ENCODE results near the gene NUP50.

NUP50 gene

DNA sequence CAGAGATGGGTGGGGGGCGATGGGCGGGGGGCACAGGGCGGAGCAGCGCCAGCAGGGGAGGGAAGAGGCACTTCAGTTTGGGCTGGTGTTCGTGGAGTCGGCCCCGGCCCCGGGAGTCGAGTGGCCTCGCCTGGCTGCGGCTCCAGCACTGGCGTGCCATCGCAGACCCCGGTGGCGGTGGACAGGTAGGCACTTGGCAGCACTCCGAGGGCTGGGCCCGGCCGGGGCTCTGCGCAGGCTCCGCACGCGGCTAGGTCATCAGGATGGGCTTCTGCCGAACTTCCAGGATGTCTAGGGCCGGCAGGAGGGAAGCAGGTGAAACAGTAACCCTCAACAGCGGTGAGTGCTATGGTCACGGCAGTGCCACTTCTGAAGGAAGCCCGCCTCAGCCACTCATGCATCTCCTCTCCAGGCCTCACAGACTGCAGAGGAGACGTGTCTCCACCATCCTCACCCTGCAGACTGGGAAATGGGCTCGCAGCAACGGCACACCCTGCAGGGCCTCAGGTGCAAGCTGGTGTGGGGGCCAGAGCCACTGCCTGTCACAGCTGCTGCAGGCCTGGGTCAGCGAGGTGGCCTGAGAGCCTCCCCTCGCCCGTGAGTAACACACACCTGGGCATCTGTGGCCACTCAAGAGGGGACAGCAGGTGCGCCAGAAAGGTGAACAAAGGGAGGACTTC, 33.3 kb downstream of the NUP50 start:
- no peak for DNase-seq

DNA sequence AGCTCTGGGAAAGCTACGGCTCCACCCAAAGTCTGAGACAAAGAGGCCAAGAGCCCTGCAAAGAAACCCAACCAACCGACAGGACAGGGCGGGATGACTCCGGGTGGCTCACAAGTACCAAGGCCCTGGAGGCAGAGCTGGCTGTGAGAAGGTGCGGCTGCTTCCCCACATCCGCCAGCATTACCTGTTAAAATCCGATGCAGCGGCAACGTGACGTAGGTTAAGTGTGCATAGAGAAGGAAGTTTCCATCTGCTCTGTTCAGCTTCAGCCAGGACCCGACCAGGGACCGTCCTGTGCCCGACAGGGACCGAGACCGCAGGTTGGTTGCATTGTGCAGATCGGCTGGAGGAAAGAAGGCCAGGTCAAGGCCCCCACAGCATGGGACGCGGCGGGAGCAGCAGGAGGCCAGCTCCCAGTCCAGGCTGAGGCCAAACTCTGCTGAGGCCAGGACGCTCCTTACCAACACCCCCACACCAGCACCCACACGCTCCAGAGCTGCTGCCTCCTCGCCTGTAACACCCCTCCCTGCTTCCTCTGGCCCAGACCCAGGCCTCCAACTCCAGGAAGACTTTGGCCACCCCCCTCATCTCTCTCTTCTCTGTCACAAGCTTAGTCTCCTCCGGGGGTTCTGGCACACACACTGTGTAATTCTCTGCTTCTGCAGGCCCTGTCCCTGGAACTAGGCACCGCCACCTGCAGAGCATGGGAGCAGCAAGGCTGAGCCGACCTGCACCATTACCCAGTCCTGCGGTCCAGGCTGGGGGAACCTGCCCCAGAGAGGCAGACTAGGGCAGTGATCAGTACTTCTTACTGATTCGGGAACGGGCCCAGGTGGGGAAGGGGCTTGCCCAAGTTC, 34.1 kb downstream of the NUP50 start:
- no peak for DNase-seq

DNA sequence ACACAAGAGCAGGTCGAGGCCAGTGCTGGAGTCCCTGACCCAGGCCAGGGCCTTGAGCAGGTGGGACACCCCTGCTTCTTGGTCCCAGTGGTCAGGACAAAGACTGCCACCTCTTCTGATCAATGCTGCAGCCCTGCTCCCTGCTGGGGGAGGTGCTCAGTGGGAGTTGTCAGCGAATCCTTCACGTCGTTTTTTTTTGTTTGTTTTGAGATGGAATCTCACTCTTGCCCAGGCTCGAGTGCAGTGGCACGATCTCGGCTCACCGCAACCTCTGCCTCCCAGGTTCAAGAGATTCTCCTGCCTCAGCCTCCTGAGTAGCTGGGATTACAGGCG, 34.7 kb downstream of the NUP50 start:
- DNase-seq = no peak

DNA sequence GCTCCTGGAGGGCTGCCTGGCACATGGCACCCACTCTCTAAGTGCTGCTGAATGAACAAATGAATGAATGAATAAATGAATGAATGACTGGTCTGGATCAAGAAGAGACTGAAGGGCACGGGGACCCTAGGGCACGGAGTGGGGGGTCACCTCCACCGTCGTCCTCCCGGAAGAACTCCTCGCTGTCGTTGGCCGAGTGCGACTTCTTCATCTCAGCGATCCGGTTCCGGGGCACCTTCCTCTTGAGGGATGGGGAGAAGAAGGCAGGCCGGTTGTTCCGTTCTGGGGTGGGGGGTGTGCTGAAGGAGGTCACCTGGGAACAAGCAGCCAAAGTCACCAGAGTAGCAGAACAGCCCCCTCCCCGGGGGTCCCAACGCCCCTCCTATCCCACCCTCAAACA, 36.0 kb downstream of the NUP50 start:
- no peak for DNase-seq

DNA sequence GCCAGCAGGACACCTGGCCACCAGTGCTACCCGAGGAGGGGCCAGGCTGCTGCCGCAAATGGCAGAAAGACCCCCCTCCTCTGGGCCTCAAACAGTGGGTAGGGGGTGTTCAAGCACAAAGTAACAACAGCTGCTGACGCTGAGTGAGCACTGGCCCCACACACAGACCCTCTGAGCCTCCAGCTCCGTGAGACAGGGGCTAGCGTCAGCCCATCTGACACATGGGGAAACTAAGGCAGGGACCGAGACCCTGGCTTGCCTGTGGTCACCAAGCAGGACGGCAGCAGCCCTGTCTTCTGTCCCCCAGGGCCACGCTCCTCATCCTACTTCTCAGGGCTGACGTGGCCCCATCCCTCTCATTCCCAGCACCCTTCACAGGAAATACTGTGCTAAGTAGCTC, 36.5 kb downstream of the NUP50 start:
- DNase-seq = no peak

DNA sequence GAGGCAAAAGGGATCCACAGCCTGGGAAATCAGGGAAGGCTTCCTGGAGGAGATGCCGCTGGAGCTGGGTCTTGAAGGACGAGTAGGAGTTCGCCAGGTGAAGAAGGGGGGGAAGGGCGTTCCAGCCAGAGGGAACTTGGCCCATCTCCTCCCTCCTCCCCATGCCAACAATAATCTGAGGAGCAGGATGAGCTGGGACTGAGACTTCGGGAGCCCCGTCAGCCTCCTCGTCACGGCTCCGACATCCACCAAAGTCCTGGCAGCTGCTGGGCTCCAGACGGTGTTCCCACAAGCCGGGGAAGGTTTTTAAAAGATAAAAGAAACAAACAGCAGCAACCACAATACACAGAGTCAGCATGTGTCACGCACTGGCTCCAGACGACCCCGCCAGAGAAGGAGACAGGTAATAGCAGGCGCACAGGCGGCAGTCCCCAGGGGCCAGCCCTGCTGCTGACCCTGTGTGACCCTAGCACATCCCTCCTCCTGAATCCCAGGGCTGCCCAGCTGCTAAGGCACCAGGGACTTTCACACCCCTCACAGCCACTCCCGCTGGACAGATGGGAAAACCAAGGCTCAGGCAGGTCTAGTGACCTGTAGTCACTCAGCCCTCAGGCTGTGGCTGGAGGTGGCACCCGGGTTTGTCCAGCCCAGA, 37.3 kb downstream of the NUP50 start:
- peak; percentile 30 for DNase-seq

DNA sequence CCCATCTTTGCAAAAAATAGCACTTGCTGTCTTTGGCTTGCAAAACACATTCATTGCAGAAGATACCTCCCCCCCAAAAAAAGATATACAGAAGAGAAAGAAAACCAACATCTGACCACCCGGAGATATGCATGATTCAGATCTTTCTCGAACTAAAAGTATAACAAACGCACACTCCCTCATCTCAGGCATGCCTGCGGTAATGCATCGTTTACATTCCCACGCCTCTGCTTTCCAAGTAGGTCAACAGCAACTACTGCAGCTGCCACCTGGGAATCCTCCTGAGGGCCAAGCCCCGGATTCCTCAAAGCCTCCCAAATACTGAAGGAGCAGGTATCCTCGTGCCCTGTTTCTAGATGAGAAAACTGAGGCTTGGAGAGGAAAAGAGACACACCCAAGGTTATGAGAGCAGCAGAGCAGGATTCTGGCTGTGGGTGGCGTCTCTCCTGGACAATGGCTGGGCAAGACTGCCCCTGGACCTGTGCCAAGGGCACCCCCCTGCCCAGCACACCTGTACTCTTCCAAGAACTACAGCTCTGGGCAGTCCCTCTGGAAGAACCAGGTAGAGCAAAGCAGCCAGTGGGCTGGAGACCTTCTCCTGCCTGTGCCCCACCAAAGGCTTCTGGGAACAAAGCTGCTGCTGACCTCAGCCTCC, 38.1 kb downstream of the NUP50 start:
- DNase-seq = no peak

DNA sequence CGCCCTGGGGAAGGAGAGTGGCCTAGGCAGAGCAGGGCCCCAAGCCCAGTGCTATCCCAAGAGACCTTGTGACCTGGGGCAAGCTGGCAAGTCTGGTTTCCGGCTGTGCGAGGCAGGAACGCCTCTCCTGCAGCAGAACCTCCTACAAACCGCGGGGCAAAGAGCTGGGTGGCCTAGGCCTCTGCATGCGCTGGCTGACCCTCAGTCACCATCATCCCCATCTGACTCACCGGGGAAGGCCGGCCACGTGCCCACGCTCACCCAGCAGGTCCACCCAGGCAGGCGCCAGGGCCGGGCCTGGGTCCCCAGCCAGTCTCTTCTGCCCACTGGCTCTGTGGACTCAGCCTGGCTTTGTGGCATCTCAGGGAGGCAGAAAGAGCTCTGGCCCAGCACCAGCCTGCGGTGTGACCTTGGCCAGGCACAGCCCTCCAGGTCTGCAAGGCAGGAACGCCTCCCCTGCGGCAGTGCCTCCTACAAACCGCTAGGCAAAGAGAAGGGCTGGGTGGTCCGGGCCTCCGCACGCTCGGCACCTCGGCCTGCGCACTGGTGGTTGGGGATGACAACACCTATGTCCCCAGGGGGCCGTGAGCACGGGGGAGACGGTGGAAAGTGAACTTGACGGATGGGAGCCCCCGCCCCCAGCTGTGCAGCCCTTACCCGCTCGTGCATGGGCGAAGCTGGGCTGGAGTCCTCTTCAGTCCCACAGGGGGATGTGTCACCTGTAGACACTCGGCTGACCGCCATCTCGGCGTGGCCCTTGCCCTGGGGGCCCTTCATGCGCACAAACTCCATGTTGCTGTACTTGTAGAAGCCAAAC, 38.8 kb downstream of the NUP50 start:
- DNase-seq = no peak

DNA sequence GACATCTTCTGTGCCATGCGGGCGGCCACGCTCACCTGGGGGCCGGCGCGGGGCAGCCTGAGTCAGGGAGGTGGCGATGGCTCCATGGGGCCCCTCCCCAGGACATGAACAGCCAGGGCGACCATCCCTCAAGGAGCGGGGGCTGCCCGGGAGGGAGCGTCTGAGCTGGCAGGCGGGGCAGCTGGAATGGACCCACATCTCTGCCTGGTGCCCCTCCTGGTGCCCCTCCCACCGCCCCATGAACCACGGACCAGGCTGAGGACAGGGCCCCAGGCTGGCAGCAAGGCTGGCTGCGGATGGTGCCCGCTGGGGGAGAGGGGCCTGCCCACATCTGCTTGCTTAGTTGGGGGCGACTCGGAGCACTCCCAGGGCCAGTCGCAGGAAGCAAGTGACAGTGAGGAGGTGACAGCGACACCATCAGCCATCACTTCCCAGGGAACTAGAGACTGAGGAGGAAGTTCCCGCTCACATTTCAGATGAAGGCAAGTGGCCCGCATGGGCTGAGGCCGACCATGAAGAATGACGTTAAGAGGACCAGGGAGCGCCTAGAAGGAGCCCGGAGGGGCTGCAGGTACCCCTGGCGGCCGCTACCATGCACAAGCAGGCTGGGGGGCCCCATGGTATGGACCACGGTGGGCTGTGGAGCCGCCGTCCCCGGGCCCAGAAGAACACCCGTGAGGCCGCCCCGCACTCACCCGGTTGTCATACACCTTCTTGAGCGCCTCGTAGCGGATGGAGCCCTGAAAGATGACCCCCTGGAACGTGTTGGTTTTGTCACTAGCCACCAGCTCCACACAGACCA, 39.6 kb downstream of the NUP50 start:
- DNase-seq = no peak

DNA sequence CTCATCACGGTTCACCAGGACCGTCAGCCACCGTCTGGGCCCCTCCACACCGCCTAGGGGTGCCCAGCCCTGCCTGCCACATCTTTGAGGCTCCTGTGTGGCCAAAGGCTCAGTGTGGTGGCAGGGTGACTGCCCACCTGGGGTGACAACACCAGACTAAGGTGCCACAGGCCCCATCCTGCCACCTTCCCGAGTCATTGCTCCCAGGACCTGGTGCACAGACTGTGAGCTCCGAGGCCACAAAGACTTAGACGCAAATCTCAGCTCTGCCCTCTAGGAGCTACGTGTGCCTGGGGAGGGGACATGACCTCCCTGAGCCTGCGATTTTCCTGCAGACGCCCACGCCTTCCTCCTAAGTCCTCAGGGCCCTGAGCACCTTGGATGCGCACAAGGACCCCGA, 40.5 kb downstream of the NUP50 start:
- no peak for DNase-seq

DNA sequence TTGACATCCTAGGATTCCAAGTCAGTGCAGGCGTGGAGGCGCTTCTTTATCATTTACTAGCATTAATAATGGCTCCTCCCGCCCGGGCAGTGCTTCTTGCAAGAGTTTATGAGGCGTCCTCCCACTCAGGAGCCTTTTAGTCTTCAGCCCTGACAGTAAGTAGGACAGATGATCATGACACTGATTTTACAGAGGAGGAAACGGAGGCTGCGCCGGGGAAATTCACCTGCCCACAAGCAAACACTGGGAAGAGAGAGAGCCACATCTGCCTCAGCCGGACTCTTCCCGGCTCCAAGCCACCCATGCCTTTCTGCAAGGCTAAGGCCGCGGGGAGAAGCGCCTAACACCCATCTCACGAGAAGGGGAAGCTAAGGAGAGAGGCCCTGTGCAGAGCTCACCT, 41.1 kb downstream of the NUP50 start:
- no peak for DNase-seq

DNA sequence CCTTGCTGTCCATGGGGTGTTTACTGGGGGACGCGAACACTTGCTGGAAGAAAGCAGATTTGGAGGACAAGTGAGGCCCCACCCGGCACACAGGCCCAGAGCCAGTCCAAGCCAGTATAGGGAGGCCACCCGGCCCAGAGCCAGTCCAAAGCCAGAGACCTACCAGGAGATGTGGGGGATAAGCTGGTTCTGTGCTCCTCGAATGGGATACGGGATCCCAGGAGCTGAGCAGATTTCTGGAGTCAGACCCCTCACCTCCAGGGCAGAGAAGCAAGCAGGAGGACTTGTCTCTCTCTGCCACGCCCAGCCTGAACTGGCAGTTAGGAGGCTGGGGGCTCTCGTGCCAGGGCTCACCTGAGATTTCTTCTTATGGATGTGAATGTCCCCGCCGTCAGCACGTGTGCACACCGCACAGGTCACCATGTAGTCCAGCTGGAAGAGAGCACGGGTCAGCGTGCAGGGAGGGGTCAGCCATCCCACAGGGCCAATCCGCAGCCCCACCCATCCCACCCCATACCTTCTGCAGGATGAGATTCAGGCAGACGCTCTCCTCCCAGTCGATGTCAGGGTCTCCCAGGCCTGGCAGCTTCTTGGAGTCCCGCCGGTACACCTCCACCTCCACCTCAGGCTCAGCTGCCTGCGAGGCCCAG, 41.7 kb downstream of the NUP50 start:
- no peak for DNase-seq

DNA sequence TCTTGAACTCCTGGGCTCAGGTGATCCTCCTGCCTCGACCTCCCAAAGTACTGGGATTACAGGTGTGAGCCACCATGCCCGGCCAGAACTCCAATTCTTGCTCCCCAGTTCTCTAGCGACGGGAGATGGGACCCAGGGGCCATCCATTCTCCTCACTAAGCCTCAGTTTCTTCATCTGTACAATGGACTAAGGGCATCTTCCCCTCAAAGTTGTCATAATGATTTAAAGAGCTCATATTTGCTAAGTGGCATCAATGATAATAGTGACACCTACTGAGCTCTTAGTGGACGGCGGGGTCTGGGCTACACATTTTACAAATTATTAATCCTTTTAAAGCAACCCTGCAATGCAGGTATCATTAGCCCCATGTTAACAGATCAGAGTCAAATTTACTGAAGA, 42.5 kb downstream of the NUP50 start:
- DNase-seq = no peak

DNA sequence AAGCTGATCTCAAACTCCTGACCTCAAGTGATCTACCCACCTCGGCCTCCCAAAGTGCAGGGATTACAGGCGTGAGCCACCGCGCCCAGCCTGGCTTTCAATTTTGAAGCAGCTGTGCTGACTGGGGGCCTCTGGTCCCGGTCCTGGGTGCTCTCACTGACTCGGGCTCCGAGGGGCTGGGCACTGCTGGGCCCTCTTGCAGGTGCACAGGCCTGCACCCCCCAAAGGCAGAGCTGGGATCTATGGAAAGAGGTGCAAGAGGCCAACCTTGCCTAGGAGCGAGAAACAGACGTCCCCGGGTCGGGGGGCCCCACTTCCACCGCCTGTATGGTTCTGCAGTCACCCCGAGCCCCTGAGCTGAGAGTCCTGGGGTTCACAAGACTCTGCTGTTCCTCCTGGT, 43.8 kb downstream of the NUP50 start:
- DNase-seq = no peak

DNA sequence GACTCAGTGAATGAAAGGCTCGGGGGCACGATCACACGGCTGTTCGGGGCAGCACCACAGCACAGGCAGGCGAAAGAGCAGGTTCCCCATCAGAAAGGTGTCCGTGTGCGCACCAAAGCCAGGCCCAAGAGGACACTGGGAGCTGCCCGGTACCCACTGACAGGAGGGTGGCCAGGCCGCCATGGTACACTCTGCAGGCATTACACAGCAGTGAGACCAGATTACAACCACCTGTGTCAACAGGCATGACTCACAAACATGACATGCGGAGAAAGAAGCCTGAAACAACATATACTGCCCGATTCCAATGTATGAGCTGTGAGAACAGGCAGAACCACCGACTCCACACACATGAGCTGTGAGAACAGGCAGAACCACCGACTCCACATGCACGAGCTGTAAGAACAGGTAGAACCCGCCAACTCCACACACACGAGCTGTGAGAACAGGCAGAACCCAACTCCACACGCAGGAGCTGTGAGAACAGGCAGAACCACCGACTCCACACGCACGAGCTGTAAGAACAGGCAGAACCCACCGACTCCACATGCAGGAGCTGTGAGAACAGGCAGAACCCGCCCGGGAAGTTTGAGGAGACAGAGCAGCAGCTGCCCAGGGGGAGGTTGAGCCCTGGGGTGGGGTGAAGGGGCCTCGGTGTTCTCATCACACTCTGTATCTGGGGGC, 44.4 kb downstream of the NUP50 start:
- DNase-seq = no peak

DNA sequence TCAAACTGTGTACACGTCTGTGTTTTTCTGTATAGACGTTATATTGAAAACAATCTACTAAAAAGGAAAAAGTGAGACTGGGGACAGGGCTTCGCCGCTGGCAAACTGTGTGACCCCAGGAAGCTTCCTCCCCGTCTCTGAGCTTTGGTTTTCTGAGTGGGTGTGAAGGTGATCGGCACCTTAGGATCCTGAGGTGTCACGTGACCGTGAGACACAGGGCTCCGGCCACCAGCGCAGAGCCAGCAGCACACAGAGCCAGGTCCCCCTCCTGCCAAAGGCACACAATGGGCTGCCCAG, 44.9 kb downstream of the NUP50 start:
- DNase-seq = no peak

DNA sequence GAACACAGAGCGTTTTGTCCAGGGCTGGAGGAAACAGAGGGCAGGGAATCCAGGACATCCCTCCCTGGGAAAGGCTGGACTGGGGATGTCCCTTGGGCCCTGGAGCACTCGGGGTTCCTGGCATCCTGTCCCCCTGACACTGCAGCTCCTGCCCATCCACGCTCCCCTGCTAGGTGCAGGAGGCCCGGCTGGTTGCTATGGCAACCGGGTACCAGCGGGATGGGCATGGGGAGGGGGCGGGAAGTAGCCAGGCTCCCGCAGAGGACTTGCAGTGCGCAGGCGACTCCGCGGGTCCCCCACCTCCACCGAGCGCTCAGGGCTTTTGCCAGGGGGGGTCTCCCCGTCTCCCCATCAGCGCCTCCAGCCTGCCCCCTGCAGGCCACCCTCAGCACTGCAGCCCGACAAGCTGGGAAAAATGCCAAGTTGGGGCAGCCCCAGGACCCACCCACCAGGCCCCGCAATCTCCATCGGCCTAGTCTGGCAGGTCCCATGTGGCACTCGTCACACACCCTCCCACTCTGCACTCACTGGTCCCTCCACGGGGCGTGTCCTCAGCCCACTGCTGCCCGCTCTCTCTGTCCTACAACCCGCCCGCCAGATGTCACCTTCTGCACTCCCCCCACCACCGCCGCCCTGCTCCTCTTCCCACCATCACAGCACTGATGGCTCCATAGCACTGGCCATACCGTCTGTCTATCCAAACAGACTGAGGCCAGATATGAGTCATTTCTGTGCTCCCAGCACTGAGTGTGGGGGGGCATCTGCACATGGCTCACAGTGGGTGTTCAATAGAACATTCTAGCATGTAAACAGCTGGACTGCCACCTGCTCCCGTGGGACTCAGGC, 45.5 kb downstream of the NUP50 start:
- no peak for DNase-seq

DNA sequence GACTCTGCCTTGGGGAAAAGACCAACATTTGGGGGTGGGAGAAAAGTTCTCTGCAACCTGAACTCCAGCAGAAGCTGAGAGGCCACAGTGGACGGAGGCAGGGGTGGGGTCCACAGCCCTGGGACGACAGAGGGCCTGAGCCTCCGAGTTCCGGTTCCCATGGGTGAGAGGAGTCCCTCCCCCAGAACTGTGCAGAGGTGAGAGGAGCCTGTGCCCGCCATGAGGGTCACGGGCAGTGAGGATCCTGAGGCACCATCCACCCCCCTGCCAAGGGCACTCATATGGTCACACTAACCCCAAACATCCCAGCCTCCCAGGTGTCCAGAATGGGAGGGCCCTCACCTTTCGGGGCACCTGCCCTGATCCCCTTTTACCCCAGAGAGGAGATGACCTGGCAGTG, 46.4 kb downstream of the NUP50 start:
- no peak for DNase-seq

DNA sequence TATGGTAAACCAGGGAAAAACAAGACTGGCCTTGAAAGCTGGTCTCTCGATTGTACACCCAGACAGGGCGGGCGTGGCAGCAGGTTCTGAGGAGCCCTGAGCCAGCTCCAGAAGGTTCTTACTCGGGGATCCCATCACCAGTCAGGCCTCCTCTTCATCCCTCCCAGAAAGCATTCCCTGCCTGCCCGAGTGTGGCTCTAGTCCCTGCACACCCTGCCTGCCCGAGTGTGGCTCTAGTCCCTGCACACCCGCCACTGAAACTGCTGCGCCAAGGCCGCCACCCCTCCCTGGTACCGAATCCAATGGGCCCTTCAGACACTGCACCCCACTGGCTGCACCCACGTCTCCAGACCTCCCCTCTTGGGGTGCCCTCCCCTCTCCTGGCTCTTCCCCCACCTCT, 46.9 kb downstream of the NUP50 start:
- no peak for DNase-seq

DNA sequence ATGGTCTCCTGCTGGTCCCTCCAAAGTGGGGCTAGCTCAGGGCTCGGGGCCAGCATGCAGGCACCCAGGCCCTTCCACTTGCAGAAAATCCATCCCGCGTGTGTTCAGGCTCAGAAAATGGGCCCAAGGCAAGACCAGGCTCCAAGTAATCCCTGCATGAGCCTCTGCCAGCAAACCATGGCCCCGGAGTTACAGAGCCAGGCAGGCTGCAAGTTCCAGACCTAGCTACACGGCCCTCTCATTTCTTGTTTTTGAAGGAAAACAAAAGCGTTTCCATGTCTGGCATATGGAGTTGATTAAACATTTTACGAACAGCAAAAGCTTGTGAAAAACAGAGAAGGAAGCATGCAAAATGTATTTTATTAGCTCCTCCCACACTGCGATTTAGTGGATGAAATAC, 47.3 kb downstream of the NUP50 start:
- DNase-seq = no peak
